Measurements from ENCODE around the gene MIB2.

MIB2 gene

DNA sequence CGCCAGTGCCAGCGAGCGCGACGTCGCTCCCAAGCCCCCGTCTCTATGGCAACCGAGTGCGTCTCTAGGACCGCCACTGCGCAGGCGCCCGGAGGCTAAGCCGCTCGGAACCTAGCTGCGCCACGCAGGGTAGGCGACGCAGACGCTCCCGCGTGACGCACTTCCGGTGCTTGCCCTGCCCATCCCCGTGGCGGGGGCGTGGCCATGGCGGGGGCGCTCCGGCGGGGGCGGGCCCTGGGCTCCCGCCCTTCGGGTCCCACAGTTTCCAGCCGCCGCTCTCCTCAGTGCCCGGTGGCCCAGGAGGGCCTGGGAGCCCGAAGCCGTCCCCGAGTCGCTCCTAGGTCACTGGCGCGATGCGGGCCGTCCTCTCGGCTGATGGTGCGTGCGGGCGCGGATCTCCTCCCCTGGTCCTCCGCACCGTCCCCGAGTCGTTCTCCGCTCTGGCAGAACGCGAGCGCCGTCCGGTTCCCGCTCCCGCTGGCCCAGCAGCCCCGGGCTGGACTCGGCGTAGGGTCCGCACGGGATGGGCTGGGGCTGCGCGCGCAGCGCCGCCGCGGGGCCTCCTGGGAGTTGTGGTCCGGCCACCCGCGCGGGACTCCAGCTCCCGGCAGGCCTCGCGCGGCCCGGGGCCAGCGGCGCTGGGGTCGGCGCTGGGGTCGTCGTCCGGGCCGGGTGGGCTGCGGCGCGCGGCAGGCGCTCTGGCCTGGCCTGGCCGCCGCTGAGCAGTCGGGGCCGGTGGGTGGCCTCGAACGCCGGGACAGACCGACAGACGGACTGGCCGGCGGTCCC is at the start of gene MIB2:
TSS of gene MIB2 (plus strand) at position 245 of the 789 bp plus-strand sequence. CDS start 7,953 bp downstream, outside the sequence.
- Histone ChIP-seq H3K4me3 (ENCODE audit: insufficient read length, low read depth) (peak within 1 kb of the TSS; percentile 95), H3K9me3 (ENCODE audit: insufficient read depth, low read length) (no peaks in the 10 kb centered on the region), H3K36me3 (ENCODE audit: insufficient read depth, insufficient read length, low read length) (peaks cover 22% of the 10 kb centered on the region), H3K9ac (ENCODE audit: insufficient read length, low read depth) (peak within 1 kb of the TSS; percentile 99), H3K4me1 (ENCODE audit: insufficient read depth, insufficient read length) (peaks cover 13% of the 10 kb centered on the region), H3K27me3 (ENCODE audit: insufficient read depth, insufficient read length) (peaks cover 7% of the 10 kb centered on the region)
- no peak for TF ChIP-seq YY1 (IDR thresholded peaks at IDR 0.05; ENCODE audit: insufficient read depth, insufficient read length)
- no peak for TF ChIP-seq SUZ12 (IDR thresholded peaks at IDR 0.05; ENCODE audit: extremely low read depth, insufficient read depth, insufficient read length)
- no peak for TF ChIP-seq ZNF274 (IDR thresholded peaks at IDR 0.05; ENCODE audit: low read depth, low read length)
- peak; percentile 90 for DNase-seq (ENCODE audit: low read depth, low spot score)

DNA sequence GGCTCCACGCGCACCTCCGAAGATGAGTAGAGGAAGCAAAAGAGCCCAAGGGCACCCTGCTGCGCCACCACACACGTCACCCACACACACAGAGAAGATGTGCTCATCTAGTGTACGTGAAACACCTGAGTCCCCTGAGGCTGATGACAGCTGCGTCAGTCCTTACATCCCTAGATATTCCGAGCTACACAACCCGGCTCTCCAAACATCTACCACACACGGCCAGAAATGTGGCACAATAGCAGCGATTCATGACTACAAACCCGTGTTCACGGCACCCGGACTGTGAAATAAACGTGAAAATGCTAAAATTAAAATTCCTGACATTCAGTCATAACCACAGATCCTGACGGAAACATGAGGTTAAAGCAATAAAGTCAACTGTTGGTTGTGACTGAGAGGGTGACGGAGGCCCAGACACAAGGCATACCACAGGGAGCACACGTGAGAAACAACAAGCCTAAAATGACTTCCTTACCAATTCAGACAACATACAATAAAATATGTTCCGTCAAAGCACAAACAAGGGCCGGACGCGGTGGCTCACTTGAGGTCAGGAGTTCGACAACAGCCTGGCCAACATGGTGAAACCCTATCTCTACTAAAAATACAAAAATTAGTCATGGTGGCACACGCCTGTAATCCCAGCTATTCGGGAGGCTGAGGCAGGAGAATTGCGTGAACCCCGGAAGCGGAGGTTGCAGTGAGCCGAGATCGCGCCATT is 48.0 kb upstream of the MIB2 start:
- no peak for DNase-seq (ENCODE audit: low read depth, low spot score)
- Histone ChIP-seq H3K4me3 (ENCODE audit: insufficient read length, low read depth) (no peak overlapping the region), H3K9ac (ENCODE audit: insufficient read length, low read depth) (peak overlapping the region; percentile 64), H3K27me3 (ENCODE audit: insufficient read depth, insufficient read length) (no peaks in the 10 kb centered on the region), H3K9me3 (ENCODE audit: insufficient read depth, low read length) (no peaks in the 10 kb centered on the region), H3K36me3 (ENCODE audit: insufficient read depth, insufficient read length, low read length) (peaks cover 63% of the 10 kb centered on the region), H3K4me1 (ENCODE audit: insufficient read depth, insufficient read length) (peaks cover 11% of the 10 kb centered on the region)
- TF ChIP-seq SUZ12 (IDR thresholded peaks at IDR 0.05; ENCODE audit: extremely low read depth, insufficient read depth, insufficient read length) (no peak), ZNF274 (IDR thresholded peaks at IDR 0.05; ENCODE audit: low read depth, low read length) (no peak), YY1 (IDR thresholded peaks at IDR 0.05; ENCODE audit: insufficient read depth, insufficient read length) (no peak)

DNA sequence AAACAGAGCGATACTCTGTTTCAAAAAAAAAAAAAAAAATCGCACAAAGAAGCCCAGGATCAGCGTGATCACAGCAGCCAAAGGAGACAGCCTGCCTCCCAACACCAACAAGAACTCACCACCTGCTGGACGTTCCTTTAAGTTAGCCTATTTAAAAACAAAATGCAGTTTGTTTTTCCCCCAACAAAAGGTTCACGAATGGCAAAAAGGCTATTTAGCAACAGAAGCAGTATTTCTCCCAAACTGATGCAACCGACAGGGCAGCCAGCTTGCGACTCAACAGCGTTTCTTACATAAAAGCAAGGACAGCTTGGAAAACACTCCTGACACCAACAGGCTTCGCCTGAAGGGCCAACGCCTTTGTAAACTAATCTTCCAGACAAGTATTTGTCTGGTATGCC is 47.4 kb upstream of the MIB2 start:
- H3K9ac ChIP-seq (ENCODE audit: insufficient read length, low read depth), result no peak overlapping the region
- TF ChIP-seq YY1 (IDR thresholded peaks at IDR 0.05; ENCODE audit: insufficient read depth, insufficient read length) (no peak), ZNF274 (IDR thresholded peaks at IDR 0.05; ENCODE audit: low read depth, low read length) (no peak), SUZ12 (IDR thresholded peaks at IDR 0.05; ENCODE audit: extremely low read depth, insufficient read depth, insufficient read length) (no peak)
- H3K4me1 ChIP-seq (ENCODE audit: insufficient read depth, insufficient read length), result peaks cover 11% of the 10 kb centered on the region
- H3K9me3 ChIP-seq (ENCODE audit: insufficient read depth, low read length), result no peaks in the 10 kb centered on the region
- peak; percentile 13 for DNase-seq (ENCODE audit: low read depth, low spot score)
- H3K4me3 ChIP-seq (ENCODE audit: insufficient read length, low read depth), result no peak overlapping the region
- H3K27me3 ChIP-seq (ENCODE audit: insufficient read depth, insufficient read length), result no peaks in the 10 kb centered on the region
- peaks cover 61% of the 10 kb centered on the region for H3K36me3 ChIP-seq (ENCODE audit: insufficient read depth, insufficient read length, low read length)

DNA sequence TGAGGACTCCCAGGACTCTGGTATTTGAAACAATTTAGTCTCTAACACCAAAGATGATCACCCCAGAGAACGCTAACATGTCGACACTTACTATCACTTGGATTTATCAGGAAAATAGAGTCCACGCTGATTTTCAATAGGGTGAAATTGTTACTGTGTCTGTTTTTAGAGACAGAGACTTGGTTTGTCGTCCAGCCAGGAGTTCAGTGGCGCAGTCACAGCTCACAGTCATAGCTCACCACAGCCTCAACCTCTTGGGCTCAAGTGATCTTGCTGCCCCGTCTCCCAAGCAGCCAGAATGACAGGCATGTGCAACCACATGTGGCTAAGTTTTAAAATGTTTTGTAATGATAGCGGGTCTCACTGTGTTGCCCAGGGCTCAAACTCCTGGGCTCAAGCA is 46.0 kb upstream of the MIB2 start:
- Histone ChIP-seq H3K4me1 (ENCODE audit: insufficient read depth, insufficient read length) (peaks cover 10% of the 10 kb centered on the region), H3K36me3 (ENCODE audit: insufficient read depth, insufficient read length, low read length) (peaks cover 53% of the 10 kb centered on the region), H3K9ac (ENCODE audit: insufficient read length, low read depth) (peak overlapping the region; percentile 32), H3K27me3 (ENCODE audit: insufficient read depth, insufficient read length) (no peaks in the 10 kb centered on the region), H3K4me3 (ENCODE audit: insufficient read length, low read depth) (no peak overlapping the region), H3K9me3 (ENCODE audit: insufficient read depth, low read length) (no peaks in the 10 kb centered on the region)
- no peak for DNase-seq (ENCODE audit: low read depth, low spot score)
- no peak for TF ChIP-seq SUZ12 (IDR thresholded peaks at IDR 0.05; ENCODE audit: extremely low read depth, insufficient read depth, insufficient read length)
- no peak for TF ChIP-seq YY1 (IDR thresholded peaks at IDR 0.05; ENCODE audit: insufficient read depth, insufficient read length)
- no peak for TF ChIP-seq ZNF274 (IDR thresholded peaks at IDR 0.05; ENCODE audit: low read depth, low read length)

DNA sequence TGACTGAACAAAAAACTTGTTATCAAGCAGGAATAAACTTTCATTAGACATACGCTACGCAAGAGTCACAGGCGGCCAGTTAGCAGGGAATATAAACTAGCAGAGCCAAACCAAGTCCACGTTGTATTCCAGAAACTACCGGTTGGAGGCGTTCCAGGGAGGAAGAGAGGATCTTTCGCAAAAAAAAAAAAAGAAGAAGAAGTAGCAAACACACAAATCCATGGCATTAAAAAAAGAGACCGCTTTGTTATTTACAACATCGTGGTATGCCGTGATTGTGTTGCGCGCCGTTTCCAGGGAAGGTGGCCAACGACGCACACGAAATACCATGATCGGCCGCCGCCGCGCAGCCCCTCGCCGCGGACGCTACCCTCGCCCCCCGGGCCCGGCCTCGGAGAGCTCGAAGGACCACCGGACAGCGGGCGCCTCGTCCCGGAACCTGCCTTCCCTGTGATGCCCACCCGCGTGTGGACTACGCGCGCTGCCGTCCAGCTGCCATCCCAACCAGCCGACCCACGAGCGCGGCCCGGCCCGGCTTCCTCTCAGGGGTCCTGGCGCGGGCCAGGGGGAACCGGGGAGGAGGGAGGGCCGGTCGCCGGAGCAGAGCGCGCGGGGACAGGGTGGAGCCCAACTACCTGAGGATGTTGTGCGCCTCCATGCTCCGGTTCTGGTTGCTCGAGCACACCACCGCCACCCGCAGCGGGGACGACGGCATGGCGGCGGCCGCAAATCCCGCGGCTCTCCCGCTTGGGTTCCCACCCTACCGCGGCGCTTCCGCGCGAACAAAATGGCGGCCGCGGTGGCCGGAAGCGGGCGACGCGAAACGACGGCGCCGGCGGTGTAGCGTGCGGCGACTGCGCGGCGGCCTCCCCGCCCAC is 41.2 kb upstream of the MIB2 start:
- Histone ChIP-seq H3K4me3 (ENCODE audit: insufficient read length, low read depth) (peak overlapping the region; percentile 96), H3K4me1 (ENCODE audit: insufficient read depth, insufficient read length) (no peaks in the 10 kb centered on the region), H3K9me3 (ENCODE audit: insufficient read depth, low read length) (no peaks in the 10 kb centered on the region), H3K36me3 (ENCODE audit: insufficient read depth, insufficient read length, low read length) (peaks cover 30% of the 10 kb centered on the region), H3K27me3 (ENCODE audit: insufficient read depth, insufficient read length) (no peaks in the 10 kb centered on the region), H3K9ac (ENCODE audit: insufficient read length, low read depth) (peak overlapping the region; percentile 98)
- TF ChIP-seq ZNF274 (IDR thresholded peaks at IDR 0.05; ENCODE audit: low read depth, low read length) (no peak), YY1 (IDR thresholded peaks at IDR 0.05; ENCODE audit: insufficient read depth, insufficient read length) (peak; percentile 72), SUZ12 (IDR thresholded peaks at IDR 0.05; ENCODE audit: extremely low read depth, insufficient read depth, insufficient read length) (no peak)
- peak; percentile 20 for DNase-seq (ENCODE audit: low read depth, low spot score)

DNA sequence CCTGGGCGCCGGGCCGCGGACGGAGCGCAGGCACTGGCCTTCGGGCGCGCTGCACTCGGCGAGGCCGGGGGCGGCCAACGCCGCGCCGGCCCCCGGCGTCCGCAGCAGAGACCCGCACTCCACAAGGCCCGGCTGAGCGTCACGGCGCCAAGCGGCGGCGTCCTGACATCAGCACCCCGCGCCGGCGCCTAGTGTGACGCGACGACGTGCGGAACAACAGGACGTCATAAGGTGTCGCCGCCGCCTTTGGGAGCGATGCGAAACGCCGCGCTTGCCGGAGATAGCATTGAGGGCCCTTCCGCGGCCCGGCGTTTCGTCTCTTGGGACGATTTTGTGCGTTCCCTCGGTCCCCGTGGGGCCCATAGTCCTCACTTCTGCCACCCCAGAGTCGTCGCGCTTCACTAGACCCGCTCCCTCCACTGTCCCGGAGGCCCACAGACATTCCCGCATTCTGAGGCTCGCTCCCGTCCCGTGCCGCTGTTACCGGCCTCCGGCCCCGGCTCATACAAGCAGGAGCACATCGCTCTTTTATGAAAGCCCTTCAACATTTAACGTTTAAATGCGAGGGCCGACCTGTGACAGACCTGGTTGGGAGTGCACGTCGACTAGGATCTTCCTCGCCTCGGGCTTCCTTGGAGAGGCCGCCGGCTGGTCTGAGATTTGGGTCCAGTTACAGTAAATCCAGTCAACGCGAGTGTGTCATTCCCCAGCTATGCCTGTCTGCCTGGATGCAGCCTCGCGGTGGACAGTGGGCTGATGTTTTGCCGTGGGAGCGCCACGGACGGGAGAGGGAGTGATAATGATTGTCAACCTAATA is 40.4 kb upstream of the MIB2 start, which contains the start of gene SSU72:
TSS of gene SSU72 (minus strand) at position 143 of the 817 bp plus-strand sequence. CDS start 306 bp downstream, outside the sequence.
- Histone ChIP-seq H3K4me1 (ENCODE audit: insufficient read depth, insufficient read length) (no peaks in the 10 kb centered on the region), H3K27me3 (ENCODE audit: insufficient read depth, insufficient read length) (no peaks in the 10 kb centered on the region), H3K9me3 (ENCODE audit: insufficient read depth, low read length) (no peaks in the 10 kb centered on the region), H3K9ac (ENCODE audit: insufficient read length, low read depth) (peak within 1 kb of the TSS; percentile 98), H3K4me3 (ENCODE audit: insufficient read length, low read depth) (peak within 1 kb of the TSS; percentile 96), H3K36me3 (ENCODE audit: insufficient read depth, insufficient read length, low read length) (peaks cover 23% of the 10 kb centered on the region)
- peak; percentile 82 for DNase-seq (ENCODE audit: low read depth, low spot score)
- TF ChIP-seq SUZ12 (IDR thresholded peaks at IDR 0.05; ENCODE audit: extremely low read depth, insufficient read depth, insufficient read length) (no peak), ZNF274 (IDR thresholded peaks at IDR 0.05; ENCODE audit: low read depth, low read length) (no peak), YY1 (IDR thresholded peaks at IDR 0.05; ENCODE audit: insufficient read depth, insufficient read length) (no peak)

All from NT2/D1 (cell line).